ENCODE measurements around the gene BCL2A1.

- no peak for TF ChIP-seq CTCF (IDR thresholded peaks at IDR 0.05; ENCODE audit: low read depth, low read length)
- TF ChIP-seq EZH2phosphoT487 (IDR thresholded peaks at IDR 0.05; ENCODE audit: low read depth), result no peak
Observed at GRCh38 chr15:79970181-79970580, 815 bp downstream of the BCL2A1 start.
